Measurements from ENCODE around the gene MORN5.

Gene MORN5

GRCh38 chr9:122192914-122193525 lies 33.3 kb downstream of the MORN5 start:
- DNase-seq = no peak

GRCh38 chr9:122193651-122194050 lies 33.9 kb downstream of the MORN5 start:
- DNase-seq = no peak

- DNase-seq = no peak
Observed at GRCh38 chr9:122195875-122196274, 36.2 kb downstream of the MORN5 start.

GRCh38 chr9:122197426-122197825 lies 37.7 kb downstream of the MORN5 start:
- no peak for DNase-seq

DNA sequence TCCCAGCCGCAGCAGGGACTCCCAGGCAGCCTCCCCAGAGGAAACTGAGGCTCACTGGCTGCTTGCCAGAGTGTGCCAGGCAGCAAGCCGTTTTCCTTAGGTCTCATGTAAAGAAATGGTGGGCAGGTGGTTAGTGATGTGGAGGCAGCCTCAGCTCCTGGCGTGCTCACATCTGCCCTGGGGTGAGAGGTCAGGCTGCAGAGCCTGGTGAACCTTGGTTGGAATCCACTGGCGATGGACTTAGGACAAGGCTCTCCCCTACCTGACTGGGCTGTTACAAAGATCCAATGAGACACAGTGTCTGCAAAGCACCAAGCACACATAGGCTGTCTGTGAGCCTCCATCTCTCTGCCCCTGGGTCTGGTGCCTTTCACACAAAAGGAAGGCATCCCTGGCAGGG lies 38.2 kb downstream of the MORN5 start:
- no peak for DNase-seq

GRCh38 chr9:122200960-122201595 lies 41.4 kb downstream of the MORN5 start:
- no peak for DNase-seq

GRCh38 chr9:122201641-122202040 lies 41.9 kb downstream of the MORN5 start:
- no peak for DNase-seq

DNA sequence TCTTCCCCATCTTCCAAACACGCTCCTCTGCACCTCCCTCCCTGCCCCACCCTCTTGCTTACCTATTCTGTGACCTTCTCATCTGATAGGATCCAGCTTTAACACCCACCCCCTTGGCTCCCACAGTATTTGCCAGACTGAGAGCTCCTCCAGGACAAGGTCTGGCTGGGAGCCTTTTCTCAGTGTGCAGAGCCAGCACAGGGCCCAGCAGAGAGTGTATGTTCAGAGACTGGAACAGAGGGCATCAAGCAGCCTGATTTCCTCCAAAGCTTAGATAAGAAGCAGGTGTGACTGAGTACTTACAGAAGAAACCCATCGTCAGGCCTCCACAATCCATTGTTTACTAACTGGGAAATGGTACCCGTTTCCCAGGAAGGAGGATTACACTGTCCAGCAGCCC lies 42.4 kb downstream of the MORN5 start:
- no peak for DNase-seq

GRCh38 chr9:122204055-122204454 lies 44.3 kb downstream of the MORN5 start:
- no peak for DNase-seq

DNA sequence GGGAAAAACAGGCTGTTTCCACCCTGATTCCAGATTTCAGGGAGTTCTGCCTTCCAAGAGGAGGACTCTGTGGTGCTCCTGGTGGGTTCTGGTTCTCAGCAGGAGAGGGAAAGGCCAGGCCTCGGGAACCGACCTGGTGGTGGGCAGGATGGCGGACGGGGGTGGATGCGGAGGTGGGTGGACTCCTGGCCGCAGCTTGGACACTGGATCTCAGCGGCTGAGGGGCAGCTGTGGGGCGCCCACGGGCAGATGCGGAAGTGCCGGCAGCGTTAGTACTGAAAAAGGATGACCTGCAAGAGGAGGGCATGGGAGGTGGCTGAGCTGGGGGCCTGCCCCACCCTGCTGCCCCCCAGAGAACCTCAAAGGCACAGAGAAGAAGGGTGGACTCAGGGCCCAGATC lies 44.8 kb downstream of the MORN5 start:
- no peak for DNase-seq

- no peak for DNase-seq
Observed at GRCh38 chr9:122205176-122205575, 45.5 kb downstream of the MORN5 start.

DNA sequence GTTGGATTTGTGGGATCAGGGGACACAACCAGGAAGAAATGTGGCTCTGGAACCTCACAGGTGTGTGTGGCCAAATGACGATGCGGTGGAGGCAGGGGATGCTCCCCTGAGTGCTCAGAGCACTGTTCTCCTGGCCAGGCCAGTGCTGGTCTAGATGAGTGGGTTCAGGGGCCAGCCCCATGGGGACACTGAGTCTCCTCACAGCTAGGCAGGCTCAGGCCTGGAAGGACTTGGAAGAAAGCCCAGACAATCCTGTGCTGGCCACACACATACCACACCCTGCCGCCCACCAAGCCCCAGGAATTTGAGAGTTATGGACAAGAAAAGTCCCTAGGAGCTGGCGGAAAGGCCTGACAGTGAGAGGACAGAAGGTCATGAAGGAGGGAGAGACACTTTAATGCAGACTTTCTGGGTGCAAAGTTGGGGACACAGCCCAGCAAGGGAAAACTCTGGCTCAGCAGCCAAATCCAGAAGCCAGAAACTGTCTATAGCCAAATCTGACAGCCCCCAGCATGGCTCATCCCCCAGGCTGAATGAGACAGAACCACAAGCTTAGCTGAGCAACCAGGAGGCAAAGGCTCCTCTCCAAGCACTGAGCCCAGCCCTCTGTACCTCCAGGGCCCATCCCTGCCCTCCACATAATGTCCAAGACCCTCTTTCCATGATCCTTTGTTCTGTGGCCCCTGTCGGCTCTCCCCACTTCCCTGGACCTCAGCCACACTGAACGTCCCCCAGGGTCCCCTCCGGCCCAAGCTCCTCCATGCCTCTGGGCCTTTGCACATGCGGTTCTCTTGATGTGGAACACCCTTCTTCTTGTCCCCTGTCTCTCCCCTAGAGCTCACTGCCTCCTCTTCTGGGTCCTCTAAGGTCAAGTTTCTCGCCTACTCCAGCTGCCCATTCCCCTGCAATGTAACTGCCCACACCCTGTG lies 46.7 kb downstream of the MORN5 start:
- DNase-seq = no peak

DNA sequence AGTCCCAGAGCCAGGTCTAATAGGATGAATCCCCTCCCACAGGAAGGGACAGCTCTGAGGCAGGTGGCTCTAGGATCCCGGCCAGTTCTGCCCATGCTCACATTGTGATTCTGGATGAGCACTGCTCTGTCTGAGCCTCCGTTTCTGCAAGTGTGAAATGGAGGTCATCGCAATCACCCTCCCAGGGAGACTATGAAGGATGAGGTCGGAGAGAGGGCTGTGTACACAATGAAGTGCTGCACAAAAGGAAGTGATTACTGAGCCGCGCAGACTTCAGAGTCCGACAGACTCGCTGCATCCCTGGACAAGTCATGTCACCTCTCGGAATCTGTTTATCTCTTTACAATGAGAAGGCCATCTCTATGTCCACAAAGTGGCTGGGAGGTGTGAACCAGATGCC lies 47.4 kb downstream of the MORN5 start:
- no peak for DNase-seq

DNA sequence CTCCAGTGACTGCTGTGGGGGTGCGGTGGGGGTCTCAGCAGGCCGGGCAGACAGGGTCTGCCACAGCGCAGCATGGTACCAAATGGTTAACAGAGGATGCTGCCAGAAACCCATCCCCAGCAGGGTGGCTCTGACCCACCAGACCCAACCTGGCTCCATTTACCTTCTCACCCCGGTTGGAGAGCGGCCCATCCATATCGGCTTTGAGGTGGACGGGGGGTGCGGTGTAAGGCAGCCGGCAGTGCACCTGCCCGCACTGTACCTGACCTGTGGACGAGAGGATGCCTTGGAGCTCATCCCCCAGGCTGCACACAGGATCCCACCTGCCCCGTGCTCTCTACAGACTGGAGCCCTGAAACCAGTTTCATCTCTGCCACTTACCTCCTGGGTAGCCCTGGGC lies 49.7 kb downstream of the MORN5 start:
- DNase-seq = no peak

- no peak for DNase-seq
Observed at GRCh38 chr9:122212473-122213004, 52.8 kb downstream of the MORN5 start.

GRCh38 chr9:122213102-122213588 lies 53.4 kb downstream of the MORN5 start:
- no peak for DNase-seq

GRCh38 chr9:122213589-122214413 lies 54.1 kb downstream of the MORN5 start:
- peak in 3 of 5 donors; percentile 8 to 61 (median 29) for DNase-seq

- no peak for DNase-seq
Observed at GRCh38 chr9:122214507-122214906, 54.8 kb downstream of the MORN5 start.

- no peak for DNase-seq
Observed at GRCh38 chr9:122215663-122216062, 56.0 kb downstream of the MORN5 start.

DNA sequence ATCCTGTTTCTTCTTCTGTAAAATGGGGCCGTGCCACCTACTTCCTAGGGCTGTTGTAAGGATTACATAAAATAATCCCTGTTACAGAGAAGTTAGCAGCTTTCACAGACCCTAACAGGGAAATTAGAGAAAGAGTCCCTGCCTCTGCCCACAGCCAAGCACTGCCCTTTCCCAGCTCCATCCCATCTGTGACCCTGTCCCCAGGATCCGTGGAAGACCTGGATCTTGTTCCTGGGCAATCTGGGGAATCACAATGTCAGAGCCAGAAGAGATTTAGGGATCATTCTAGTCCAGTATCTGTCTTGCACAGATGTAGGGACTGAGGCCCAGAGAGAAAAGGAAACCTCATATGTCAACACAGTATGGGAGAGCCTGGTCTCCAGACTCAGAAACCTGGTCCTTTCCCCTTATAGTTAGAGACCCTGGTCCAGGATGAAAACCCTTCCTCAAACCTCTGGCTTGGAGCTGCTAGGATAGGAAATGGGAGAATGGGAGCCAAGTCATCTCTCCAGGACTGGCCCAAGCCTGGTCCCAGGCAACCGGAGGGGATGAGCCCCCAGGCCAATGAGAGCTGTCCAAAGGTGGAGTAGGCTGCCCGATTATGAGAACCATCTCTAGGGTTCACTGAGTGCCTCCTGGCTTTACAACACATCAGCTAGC lies 56.6 kb downstream of the MORN5 start:
- DNase-seq = no peak

DNA sequence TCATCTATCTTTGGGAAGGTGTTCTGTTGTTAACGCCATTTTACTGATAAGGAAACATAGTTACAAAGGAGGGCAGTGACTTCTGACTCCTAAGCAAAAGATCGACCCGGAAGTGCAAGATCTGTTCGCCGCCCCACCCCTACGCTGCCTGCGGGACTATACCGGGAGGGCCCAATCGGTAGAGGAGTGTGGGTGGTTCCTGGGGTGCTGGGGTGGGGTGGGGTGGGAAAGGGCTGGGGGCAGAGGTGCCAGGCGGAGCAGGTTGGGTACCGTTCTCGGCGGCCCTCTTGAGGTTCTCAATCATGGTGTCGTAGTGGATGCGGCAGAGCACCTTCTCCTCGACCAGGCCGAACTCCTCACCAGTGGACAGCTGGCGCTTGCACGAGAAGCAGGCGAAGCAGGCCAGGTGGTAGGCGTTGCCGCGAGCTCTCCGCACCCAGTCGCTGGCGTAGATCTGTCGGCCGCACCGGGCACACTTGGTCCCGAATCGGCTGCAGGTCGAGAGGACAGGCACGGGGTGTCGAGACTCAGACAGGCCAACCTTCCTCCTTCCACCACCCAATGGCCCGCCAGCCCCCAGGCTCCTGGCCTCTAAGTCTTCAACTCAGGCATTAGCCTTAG lies 57.2 kb downstream of the MORN5 start:
- no peak for DNase-seq

All from T-helper 1 cell (primary cell).